Activated T-cell treated with anti-CD3 and anti-CD28 coated beads, Interleukin-2, amount 50 U/mL, for 48 hours (primary cell): ENCODE measurements around the gene ALKBH5.

Source experiments
- DNase-seq, 2 experiments: peaks; one replicate each; pipeline ENCODE4 v3.0.0-alpha.2; 2020

ALKBH5 gene

DNA sequence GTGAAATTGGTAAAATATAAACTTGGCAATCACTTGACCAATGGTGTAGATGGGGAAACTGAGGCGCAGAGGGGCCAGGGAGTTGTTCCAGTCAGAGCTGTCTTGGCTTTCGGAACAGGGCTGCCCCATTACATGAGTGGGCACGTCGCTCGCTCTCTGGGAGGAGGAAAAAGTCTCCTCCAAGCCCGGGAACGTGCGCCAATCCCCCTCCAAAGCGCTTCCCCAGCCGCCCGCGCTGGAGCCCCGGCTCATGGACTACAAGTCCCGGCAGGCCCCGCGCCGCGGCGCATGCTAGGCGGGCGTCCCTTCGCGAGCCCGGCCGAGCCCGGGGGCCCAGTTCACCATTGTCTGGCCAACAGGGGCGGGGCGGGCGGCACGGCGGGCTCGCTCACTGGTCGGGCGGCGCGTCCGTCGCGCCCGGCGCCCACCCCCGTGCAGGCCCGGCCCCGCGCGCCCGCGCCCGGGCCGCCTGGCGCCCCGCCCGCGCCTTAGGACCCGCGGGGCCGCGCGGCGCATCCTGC is 41.6 kb downstream of the ALKBH5 start, which contains the start of gene LLGL1:
Gene LLGL1 (plus strand): TSS at position 515 of the 521 bp plus-strand sequence. CDS start 48 bp downstream, outside the sequence.
- DNase-seq: peak; percentile 97

- peak in 1 of 2 experiments; percentile 46 for DNase-seq
These were observed 42.1 kb downstream of the ALKBH5 start for GRCh38 chr17:18225642-18226283.

DNA sequence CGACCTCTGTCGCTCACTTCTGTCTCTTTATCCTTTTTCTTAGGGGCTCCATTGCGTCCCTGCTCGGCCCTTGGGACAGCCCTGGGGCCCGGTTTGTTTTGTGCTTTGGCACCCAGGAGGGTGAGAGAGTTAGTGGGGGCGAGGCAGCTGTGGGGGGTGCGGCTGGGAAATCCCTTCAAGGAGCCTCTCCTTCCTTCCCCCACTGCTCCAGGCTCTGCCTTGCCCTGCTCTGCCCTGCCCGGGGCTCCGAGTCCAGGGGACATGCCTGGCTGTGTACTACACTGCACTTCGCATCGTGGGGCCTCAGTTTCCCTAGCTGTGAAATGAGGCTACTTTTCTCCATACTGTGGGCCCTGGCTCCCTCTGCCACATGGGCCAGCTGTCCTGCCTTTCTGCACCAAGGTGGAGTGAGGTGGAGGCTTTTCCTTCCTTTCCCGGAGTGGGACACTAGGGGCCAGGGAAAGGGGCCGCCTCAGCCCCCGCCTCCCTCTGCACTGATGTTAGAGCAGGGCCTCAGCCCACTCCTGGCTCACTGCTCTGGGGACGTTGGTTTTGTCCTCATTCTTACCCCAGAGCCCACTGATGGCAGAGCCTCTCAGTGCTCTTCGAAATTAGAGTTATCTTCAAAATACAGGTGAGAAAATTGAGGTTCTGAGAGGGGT is 42.8 kb downstream of the ALKBH5 start:
- no peak for DNase-seq

- no peak for DNase-seq
These were observed 44.0 kb downstream of the ALKBH5 start for GRCh38 chr17:18227635-18228034.

DNA sequence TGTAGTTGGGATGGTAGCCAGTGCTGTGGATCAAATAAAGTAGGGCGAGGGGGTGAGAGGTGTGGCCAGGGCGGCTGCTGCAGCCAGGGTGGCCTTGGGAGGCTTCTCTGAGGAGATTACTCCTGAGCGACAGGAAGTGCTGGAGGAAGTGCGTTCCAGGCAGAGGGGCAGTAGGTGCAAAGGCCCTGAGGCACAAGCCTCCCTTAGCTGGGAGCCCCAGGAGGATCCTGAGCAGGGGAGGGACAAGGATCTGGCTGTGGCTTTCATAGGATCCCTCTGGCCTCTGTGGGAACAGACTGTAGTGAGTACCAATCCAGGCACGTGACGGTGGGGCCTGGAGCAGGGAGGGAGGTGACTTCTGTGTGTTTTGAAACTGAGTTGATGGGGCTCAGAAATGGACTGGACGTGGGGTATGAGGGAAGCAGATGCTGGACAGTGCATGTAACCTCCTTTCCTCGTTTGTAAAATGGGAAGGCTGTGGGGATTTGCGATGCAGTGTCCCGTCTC is 44.6 kb downstream of the ALKBH5 start:
- no peak for DNase-seq

DNA sequence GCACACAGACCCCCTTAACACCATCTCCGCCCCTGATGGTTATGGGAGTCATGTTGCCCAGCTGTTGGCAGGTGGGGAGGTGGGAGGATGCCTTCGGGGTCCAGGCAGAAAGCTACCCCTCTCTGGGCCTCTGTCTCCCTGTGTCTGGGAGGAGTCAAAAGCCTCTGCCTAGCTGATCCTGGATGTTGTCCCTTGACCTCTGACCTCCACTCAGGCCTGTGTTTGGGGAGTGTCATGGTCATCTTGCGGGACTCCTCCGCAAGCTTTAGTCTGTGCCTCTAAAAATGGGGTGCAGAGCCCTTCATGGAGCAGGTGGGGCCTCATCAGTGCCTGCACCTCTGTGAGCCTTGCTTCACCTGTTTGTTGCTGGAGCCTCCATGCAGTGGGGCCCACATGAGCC is 45.6 kb downstream of the ALKBH5 start:
- DNase-seq: no peak

DNA sequence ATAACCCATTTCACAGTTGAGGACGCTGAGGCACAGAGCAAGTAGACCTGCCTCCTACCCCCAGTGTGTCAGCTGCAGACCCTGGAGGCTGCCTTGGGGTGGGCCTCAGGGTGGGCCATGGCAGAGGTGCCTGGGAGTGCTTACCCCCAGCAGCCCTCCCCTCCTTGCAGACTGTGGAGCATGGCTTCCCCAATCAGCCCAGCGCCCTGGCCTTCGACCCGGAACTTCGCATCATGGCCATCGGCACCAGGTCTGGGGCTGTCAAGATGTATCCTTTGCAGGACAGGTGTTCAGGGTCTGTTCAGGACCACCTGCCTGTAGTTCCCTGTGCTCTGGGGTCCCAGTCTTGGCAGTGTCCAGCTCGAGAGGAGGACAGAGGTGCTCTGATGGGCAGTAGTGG is 46.1 kb downstream of the ALKBH5 start:
- no peak for DNase-seq

- no peak for DNase-seq
These were observed 46.9 kb downstream of the ALKBH5 start for GRCh38 chr17:18230288-18231141.

DNA sequence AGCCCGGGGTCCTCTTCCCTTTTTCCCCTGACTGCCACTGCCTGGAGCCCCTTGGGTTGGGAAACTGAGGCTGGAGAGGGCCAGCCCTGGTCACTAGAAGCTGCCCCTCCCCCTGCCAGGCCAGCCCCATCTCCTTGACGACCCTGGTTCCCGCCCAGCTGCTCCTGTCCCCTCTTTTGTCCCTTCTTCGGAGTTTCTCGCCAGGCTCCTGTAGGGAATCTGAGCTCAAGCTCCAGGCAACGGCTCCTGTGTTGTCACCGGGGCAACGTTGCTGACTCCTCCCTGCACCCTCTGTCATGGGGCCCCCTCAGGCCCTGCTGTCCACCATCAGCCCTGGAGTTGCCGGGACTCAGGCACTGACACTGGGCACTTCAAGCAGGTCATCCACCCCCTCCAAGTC is 47.5 kb downstream of the ALKBH5 start:
- no peak for DNase-seq

DNA sequence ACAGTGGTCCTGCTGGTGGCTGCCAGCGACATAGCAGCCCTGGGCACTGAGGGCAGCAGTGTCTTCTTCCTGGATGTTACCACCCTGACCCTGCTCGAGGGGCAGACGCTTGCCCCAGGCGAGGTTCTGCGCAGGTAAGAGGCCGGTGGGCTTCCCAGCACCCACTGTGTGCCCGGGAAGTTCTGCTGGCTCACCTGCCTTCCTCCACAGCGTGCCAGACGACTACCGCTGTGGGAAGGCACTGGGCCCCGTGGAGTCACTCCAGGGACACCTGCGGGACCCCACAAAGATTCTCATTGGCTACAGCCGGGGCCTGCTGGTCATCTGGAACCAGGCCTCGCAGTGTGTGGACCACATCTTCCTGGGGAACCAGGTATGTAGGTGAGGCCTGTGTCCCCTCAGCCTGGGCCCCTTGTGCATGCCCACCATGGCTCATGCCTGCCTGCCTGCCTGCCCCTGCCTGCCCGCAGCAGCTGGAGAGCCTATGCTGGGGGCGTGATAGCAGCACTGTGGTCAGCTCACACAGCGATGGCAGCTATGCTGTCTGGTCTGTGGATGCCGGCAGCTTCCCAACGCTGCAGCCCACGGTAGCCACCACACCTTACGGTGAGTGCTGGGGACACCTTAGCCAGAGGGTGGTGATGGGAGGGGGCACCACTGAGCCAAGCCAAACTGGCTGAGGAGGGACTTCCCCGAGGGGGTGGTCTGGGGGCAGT is 50.3 kb downstream of the ALKBH5 start:
- no peak for DNase-seq

GRCh38 chr17:18234853-18235380 is 51.3 kb downstream of the ALKBH5 start:
- DNase-seq: no peak

DNA sequence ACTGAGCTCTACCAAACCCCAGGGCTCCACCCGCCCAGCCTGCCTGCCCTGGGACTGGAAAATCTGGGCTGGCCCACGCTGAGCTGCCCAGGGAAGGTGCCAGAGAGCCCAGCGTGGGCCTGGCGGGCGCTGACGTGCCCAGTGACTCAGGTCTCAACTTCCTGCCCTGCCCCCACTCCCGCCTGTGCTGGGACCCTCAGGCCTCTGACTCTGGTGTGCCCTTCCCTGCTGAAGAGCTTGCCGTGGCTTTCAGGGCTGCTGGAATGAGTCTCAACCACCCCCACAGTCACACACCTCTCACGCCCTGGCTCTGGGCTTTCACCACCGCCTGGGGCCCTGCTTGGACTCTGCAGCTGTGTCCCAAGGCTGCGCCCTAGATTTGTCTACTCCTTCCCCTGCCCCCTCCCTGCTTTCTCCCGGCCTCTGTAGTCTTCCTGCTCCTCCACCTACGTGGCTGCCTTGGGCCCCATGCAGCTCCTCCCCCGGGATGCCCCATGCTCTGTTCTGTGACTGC is 52.2 kb downstream of the ALKBH5 start:
- DNase-seq: peak; percentile 71 to 78

DNA sequence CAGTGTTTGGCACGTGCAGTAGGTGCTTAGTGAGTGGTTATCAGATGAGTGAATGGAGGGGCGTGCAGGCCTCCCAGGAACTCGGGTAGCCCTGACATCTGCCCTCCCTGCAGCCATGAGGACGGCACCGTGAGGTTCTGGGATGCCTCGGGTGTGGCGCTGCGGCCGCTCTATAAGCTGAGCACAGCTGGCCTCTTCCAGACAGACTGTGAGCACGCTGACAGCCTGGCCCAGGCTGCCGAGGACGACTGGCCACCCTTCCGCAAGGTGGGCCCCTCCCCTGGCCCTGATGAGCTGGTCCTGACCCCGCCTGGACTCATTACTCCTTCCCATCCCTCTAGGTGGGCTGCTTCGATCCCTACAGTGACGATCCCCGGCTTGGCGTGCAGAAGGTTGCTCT is 52.9 kb downstream of the ALKBH5 start:
- DNase-seq: no peak

DNA sequence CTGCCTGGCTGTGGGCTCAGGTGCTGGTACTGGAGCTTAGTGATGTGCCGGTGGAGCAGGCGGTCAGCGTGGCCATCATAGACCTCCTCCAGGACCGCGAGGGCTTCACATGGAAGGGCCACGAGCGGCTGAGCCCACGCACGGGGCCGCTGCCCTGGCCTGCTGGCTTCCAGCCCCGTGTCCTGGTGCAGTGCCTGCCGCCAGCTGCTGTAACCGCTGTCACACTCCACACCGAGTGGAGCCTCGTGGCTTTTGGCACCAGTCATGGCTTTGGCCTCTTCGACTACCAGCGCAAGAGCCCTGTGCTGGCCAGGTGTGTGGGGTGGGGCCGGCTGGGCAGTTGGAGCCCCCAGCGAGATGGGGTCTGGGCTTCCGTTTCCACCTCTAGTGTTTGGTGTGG is 53.8 kb downstream of the ALKBH5 start:
- no peak for DNase-seq

DNA sequence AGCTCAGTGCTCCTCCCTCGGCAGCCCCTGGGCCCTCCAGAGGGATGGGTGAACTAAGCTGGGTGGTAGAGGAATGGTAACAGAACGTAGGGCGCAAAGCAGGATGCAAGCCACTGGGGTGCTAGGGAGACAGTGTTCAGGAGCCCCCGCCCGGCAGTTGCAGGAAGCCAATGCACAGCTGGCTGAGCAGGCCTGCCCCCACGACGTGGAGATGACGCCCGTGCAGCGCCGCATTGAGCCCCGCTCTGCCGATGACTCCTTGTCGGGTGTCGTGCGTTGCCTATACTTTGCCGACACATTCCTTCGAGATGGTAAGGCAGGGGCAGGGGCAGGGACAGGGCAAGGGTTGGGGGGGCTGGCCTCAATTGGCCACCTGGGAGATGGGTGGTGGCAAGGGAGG is 54.7 kb downstream of the ALKBH5 start:
- no peak for DNase-seq

DNA sequence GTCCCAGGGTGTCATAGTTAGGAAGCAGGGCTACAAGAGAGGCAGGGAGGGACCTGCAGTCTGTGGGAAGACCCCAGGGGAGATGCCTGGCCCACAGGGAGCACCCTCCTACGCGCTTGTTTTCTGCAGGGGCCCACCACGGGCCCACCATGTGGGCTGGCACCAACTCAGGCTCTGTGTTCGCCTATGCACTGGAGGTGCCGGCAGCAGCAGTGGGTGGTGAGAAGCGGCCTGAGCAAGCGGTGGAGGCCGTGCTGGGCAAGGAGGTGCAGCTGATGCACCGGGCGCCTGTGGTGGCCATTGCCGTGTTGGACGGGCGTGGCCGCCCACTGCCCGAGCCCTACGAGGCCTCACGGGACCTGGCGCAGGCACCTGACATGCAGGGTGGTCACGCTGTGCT is 56.8 kb downstream of the ALKBH5 start:
- no peak for DNase-seq

- DNase-seq: no peak
These were observed 57.7 kb downstream of the ALKBH5 start for GRCh38 chr17:18241229-18241871.

DNA sequence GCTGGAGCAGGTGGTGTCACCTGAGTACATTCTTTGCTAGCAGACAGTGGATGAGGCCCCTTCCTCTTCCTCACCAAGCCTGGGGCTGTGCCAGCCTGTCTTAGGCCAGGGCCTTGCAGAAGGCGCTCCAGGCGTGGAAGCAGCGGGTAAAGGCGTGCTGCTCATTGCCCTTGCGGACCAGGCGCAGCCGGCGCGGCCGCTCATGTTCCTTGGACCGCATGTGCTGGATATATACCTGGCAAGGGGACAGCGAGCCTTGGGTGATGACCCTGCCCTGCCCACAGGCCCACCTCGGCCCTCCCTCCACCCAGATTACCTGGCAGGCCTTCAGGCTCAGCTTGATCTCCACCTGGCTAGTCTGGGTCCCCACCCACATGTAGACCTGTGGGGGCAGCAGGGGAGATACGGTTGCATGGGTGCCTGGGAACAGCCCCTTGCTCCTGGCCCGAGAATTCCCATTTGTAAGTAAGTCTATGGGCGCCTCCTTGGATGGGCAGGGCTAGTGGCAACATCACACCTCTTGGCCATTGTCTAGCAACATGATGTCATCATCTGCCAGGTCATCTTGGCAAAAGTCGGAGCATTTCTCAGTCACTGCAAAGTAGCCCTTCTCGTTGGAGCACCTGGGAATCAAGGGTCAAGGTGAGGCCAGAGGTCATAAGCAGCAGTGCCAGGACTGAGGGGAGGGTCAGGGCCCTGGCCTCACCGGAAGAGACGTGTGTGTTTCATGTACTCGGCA is 61.6 kb downstream of the ALKBH5 start:
- no peak for DNase-seq

DNA sequence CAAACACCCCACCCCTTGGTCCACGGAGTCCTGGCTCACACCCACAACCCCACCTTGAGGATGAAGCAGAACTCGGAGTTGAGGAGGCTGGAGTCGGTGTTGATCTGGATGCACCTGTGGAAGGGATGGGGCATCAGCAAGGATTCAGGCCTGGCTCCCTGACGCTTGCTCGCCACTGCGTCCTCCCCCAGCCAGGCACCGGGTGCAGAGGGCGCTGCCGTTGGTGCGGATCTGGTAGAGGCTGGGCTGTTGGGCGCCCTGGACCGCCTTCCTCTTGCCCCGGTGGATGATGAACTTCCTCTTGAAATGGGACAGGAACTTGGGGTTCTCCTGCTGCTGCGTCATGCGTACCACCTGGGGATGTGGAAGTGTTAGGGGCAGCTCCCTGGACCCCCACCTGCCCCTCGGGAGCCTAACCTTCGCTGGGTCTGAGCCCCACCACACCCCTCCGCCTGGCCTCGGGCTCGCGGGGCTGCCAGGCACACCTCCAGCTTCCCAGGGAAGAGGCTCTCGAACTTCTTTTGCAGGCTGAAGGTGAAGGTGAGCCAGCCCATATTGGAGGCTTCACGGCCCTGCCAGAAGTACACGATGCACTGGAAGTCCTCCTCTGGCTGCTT is 62.6 kb downstream of the ALKBH5 start:
- no peak for DNase-seq

GRCh38 chr17:18246880-18247612 is 63.4 kb downstream of the ALKBH5 start:
- DNase-seq: peak; percentile 72 to 77
